ENCODE data around the gene HOXB7.

- TF ChIP-seq CTCF (IDR thresholded peaks at IDR 0.05) (no peak), POLR2A (IDR thresholded peaks at IDR 0.05) (no peak)
These were observed 36.5 kb upstream of the HOXB7 start for GRCh38 chr17:48647103-48647962.
